ENCODE results near the gene FGFBP1.

Gene FGFBP1

DNA sequence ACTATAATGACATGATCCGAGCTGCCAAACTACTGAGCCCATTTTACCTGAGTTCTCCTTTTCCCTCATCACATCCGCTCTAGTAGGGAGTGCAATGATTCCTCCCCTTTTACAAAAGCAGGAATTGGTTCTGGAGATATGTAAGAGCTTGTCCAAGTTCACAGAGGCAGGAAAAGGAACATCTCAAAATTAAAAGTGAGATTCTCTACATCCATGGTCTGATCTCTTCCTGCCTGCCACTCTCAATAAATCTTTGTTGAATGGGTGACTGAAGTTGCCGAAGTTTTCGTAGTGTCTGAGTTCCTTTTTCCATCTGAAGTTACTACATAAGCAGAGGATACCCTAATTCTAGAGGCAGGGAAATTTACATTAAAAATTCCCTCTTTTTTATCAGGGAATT lies at the start of gene FGFBP1:
TSS of gene FGFBP1 (minus strand) at position 101 of the 400 bp plus-strand sequence. CDS start 2,108 bp downstream, outside the sequence.
- no peak for DNase-seq (ENCODE audit: low read depth)
- no peak within 1 kb of the TSS for H3K4me3 ChIP-seq (ENCODE audit: low read depth, low read length)
- TF ChIP-seq, protein P1, sequence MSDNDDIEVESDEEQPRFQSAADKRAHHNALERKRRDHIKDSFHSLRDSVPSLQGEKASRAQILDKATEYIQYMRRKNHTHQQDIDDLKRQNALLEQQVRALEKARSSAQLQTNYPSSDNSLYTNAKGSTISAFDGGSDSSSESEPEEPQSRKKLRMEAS (IDR thresholded peaks at IDR 0.05; ENCODE audit: low read depth, low read length), result no peak
- TF ChIP-seq MYC (IDR thresholded peaks at IDR 0.05; ENCODE audit: low read depth, low read length) (no peak), POLR2A (IDR thresholded peaks at IDR 0.05; ENCODE audit: extremely low read depth, insufficient read length) (no peak)
- TF ChIP-seq, protein P2, sequence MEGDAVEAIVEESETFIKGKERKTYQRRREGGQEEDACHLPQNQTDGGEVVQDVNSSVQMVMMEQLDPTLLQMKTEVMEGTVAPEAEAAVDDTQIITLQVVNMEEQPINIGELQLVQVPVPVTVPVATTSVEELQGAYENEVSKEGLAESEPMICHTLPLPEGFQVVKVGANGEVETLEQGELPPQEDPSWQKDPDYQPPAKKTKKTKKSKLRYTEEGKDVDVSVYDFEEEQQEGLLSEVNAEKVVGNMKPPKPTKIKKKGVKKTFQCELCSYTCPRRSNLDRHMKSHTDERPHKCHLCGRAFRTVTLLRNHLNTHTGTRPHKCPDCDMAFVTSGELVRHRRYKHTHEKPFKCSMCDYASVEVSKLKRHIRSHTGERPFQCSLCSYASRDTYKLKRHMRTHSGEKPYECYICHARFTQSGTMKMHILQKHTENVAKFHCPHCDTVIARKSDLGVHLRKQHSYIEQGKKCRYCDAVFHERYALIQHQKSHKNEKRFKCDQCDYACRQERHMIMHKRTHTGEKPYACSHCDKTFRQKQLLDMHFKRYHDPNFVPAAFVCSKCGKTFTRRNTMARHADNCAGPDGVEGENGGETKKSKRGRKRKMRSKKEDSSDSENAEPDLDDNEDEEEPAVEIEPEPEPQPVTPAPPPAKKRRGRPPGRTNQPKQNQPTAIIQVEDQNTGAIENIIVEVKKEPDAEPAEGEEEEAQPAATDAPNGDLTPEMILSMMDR (IDR thresholded peaks at IDR 0.05; ENCODE audit: low read depth, low read length), result no peak

DNA sequence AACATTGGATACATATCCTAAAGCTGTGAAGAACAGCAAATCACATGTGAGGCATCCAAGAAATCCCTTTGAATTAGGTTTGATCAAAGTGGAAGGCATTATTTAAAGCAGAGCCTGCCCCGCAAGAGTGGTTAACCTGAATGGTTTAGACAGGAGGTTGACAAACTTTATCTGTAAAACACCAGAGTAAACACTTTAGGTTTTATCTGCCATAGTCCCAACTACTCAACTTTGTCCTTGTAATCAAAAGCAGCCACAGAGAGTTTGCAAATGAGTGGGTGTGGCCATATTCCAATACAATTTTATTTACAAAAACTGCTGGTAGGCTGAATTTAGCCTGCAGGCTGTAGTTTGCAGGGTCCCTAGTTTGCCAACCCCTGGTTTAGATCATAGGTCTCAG lies 49.7 kb upstream of the FGFBP1 start:
- no peak for TF ChIP-seq MYC (IDR thresholded peaks at IDR 0.05; ENCODE audit: low read depth, low read length)
- TF ChIP-seq, protein P1 (IDR thresholded peaks at IDR 0.05; ENCODE audit: low read depth, low read length), result no peak
- TF ChIP-seq, protein P2 (IDR thresholded peaks at IDR 0.05; ENCODE audit: low read depth, low read length), result no peak
- TF ChIP-seq POLR2A (IDR thresholded peaks at IDR 0.05; ENCODE audit: extremely low read depth, insufficient read length), result no peak

DNA sequence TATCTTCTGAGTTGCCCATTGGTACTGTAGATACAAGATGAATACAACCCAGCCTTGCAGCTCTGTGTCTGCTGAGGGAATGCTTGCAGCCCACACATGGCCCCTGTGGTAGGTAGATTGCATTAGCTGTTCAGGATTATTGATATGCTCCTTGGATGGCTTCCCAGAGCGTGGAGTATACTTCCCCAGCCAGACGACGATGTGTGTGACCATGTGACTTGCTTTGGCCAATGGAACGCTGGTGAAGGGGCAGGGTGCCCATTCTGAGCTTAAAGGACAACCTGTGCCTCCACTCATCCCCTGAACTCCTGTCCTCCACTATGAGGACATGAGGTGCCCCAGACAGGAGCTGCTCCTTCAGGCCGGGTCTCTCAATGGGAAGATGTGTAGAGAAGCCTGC lies 48.4 kb upstream of the FGFBP1 start:
- H3K4me3 ChIP-seq (ENCODE audit: low read depth, low read length), result no peak overlapping the region
- DNase-seq (ENCODE audit: low read depth), result no peak
- TF ChIP-seq, protein P1 (IDR thresholded peaks at IDR 0.05; ENCODE audit: low read depth, low read length), result no peak
- TF ChIP-seq, protein P2 (IDR thresholded peaks at IDR 0.05; ENCODE audit: low read depth, low read length), result no peak
- TF ChIP-seq MYC (IDR thresholded peaks at IDR 0.05; ENCODE audit: low read depth, low read length), result no peak
- TF ChIP-seq POLR2A (IDR thresholded peaks at IDR 0.05; ENCODE audit: extremely low read depth, insufficient read length), result no peak

More for the DNA sequence above, 49.7 kb upstream of the FGFBP1 start:
- DNase-seq (ENCODE audit: low read depth), result no peak
- H3K4me3 ChIP-seq (ENCODE audit: low read depth, low read length), result no peak overlapping the region

DNA sequence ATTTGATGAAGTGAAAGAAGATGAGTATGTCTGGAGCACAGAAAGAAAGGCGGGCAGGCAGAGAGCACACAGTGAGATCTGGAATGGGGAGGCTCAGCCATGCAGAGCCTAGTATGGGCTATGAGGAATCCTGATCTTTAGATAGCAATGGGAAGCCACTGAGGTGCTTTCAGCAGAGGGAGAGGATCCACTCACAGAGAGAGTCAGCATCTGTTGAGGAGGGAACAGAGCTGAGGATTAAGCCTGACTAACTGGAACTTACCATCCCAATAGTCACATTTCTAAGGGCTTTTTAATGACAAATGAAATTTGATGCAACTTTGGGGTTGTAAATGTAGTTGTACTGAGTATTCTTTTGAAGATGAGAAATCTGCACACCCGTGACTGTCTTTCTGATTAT lies 45.1 kb upstream of the FGFBP1 start:
- H3K4me3 ChIP-seq (ENCODE audit: low read depth, low read length), result no peak overlapping the region
- TF ChIP-seq, protein P2 (IDR thresholded peaks at IDR 0.05; ENCODE audit: low read depth, low read length), result no peak
- TF ChIP-seq MYC (IDR thresholded peaks at IDR 0.05; ENCODE audit: low read depth, low read length) (no peak), POLR2A (IDR thresholded peaks at IDR 0.05; ENCODE audit: extremely low read depth, insufficient read length) (no peak)
- TF ChIP-seq, protein P1 (IDR thresholded peaks at IDR 0.05; ENCODE audit: low read depth, low read length), result no peak
- no peak for DNase-seq (ENCODE audit: low read depth)

DNA sequence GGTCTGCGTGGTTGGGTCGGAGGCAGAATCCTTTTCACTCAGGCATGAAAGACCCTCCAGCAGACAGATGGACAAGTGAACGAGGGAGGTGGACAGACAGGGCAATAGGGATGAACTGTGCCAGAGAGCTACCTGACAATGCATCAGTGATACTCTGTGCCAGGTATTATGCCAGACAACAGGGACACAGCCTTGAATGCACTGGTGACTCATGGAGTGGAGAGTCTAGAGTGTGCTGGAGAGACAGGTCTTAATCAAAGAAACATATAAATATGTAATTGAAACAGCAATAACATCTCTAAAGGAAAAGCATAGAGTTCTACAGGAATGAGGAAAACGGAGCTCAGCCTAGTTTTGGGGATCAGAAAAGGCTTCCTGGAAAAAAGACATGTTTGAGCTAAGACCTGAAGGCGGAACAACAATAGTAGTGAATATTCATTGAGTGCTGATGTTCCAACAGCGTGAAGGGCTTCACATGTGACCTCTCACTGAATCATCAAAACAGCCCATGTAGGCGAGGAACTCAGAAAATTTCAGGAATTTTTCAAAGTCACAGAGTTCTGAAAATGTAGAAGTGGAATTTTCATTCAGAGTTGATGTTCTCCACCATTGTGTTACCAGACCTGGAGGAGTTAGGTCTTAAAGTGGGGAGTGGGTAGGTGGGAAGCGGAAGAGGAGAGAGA lies 44.4 kb upstream of the FGFBP1 start:
- TF ChIP-seq MYC (IDR thresholded peaks at IDR 0.05; ENCODE audit: low read depth, low read length), result no peak
- TF ChIP-seq POLR2A (IDR thresholded peaks at IDR 0.05; ENCODE audit: extremely low read depth, insufficient read length), result no peak
- TF ChIP-seq, protein P2 (IDR thresholded peaks at IDR 0.05; ENCODE audit: low read depth, low read length), result no peak
- TF ChIP-seq, protein P1 (IDR thresholded peaks at IDR 0.05; ENCODE audit: low read depth, low read length), result no peak
- H3K4me3 ChIP-seq (ENCODE audit: low read depth, low read length), result no peak overlapping the region
- DNase-seq (ENCODE audit: low read depth), result no peak

Measured in NB4 (cell line).